ENCODE data around the gene SPATA19. TPM values are rescaled to one million over a fixed set of nuclear protein-coding genes. Genes with fewer than 3 reads are reported as not detected.
A peak's percentile ranks its signal among the peaks of the same experiment; 100 is the strongest.

The SPATA19 gene
- total and polyA plus RNA-seq, 2 experiments from 2014 or later = not detected

DNA sequence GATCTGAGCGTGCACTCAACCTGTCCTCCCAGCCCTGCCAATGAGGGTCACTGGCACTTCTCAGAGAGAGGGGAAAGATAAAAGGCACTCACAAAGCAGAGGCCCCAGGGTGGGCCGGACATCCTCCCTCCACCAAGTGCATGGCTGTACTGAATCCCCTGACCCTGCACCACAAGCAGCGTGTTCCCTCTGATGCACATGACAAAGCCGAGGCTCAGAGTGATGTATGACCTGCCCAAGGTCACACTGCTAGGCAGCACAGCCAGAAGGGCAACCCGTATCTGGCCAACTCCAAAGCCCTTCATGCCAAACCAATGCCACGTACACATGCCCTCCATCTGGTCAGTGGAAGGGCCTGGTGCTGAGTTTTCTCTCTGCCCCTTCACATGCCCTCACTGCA is 22.1 kb downstream of the SPATA19 start:
- H3K27ac ChIP-seq = no peak overlapping the region
- H3K27me3 ChIP-seq = peaks cover 6% of the 10 kb centered on the region
- TF ChIP-seq, protein P1, sequence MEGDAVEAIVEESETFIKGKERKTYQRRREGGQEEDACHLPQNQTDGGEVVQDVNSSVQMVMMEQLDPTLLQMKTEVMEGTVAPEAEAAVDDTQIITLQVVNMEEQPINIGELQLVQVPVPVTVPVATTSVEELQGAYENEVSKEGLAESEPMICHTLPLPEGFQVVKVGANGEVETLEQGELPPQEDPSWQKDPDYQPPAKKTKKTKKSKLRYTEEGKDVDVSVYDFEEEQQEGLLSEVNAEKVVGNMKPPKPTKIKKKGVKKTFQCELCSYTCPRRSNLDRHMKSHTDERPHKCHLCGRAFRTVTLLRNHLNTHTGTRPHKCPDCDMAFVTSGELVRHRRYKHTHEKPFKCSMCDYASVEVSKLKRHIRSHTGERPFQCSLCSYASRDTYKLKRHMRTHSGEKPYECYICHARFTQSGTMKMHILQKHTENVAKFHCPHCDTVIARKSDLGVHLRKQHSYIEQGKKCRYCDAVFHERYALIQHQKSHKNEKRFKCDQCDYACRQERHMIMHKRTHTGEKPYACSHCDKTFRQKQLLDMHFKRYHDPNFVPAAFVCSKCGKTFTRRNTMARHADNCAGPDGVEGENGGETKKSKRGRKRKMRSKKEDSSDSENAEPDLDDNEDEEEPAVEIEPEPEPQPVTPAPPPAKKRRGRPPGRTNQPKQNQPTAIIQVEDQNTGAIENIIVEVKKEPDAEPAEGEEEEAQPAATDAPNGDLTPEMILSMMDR (IDR thresholded peaks at IDR 0.05; ENCODE audit: low read depth, low read length) = no peak

DNA sequence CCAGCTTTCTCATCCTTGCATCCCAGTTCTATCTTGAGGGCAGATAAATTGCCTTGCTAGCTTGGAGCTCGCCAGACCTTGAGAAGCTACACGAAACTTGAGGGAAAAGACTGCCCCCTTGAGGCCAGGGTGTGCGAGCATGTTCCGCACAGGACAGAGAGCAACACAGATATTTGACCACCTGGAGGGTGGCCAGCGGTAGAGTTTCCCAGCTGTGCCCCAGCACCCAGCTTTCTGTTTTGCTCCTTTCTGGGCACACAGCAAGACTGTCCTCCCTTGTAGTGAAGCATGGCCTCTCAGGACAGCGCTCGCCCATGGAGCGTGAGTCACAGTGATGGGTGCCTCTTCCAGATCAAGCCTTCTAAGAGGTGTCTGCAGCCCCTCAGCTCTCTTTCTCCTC is 23.5 kb downstream of the SPATA19 start:
- TF ChIP-seq, protein P1 (IDR thresholded peaks at IDR 0.05; ENCODE audit: low read depth, low read length) = peak; percentile 58
- H3K36me3 ChIP-seq = no peaks in the 10 kb centered on the region

More for the DNA sequence above, 22.1 kb downstream of the SPATA19 start:
- H3K36me3 ChIP-seq = no peaks in the 10 kb centered on the region
- no peaks in the 10 kb centered on the region for H3K4me1 ChIP-seq (ENCODE audit: low read depth)
- H3K9me3 ChIP-seq (ENCODE audit: low read depth) = no peaks in the 10 kb centered on the region
- no peak overlapping the region for H3K4me3 ChIP-seq
- no peak for DNase-seq (ENCODE audit: low read depth in 1 of 2, low spot score in 1 of 2)

DNA sequence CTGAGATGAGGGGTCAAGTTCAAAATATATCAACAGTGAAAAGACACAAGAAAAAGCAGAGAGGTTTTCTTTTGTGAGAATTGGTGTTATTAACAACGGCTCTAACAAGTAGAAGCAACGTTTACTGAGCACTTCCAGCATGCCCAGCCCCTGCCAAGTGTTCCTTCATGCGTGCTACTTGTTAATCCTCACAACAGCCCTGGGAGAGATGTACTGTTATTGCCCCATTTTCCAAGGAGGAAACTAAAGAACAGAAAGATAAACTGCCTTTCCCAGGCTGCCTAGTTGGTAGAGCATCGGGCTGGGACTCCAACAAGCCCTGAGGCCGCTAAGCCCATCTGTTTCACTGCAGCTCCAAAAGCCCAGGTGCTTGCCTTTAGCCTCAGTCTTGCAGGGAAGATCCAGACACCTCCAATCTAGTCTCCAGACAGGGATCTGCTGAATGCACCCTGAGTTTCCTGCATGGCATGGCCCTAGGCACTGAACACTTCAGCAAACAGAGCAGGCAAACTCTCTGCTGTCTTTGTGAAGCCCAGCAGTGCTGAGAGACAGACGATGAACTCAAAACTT is 25.5 kb downstream of the SPATA19 start:
- DNase-seq (ENCODE audit: low read depth in 1 of 2, low spot score in 1 of 2) = no peak

More for the DNA sequence above, 23.5 kb downstream of the SPATA19 start:
- H3K27ac ChIP-seq = no peak overlapping the region
- H3K9me3 ChIP-seq (ENCODE audit: low read depth) = no peaks in the 10 kb centered on the region
- H3K27me3 ChIP-seq = peaks cover 6% of the 10 kb centered on the region
- DNase-seq (ENCODE audit: low read depth in 1 of 2, low spot score in 1 of 2) = peak; percentile 57 to 87
- no peaks in the 10 kb centered on the region for H3K4me1 ChIP-seq (ENCODE audit: low read depth)
- H3K4me3 ChIP-seq = no peak overlapping the region

DNA sequence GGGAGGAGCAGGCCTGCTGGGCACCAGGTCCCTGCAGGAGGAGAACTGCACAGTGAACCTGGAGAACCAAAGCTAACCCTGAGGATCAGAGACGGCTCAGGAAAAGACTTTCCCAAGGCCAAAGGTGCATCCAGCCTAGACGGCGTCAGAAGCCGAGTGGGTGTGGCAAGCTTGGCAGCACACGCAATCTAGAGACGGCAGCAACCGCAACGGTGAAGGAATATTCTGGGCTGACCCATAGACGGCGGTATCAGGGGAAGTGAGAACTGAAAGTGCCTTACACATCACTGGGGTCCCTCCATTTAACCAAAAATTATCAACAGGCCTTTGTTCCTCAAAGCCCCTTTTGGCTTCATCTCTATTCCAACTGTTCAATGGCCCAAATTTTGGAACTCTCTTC is 26.2 kb downstream of the SPATA19 start:
- Histone ChIP-seq H3K4me3 (no peak overlapping the region), H3K27ac (no peak overlapping the region), H3K36me3 (no peaks in the 10 kb centered on the region), H3K9me3 (ENCODE audit: low read depth) (no peaks in the 10 kb centered on the region), H3K27me3 (peaks cover 3% of the 10 kb centered on the region), H3K4me1 (ENCODE audit: low read depth) (no peaks in the 10 kb centered on the region)
- TF ChIP-seq, protein P1 (IDR thresholded peaks at IDR 0.05; ENCODE audit: low read depth, low read length) = no peak
- DNase-seq (ENCODE audit: low read depth in 1 of 2, low spot score in 1 of 2) = no peak

More for the DNA sequence above, 25.5 kb downstream of the SPATA19 start:
- Histone ChIP-seq H3K4me3 (no peak overlapping the region), H3K27ac (no peak overlapping the region), H3K36me3 (no peaks in the 10 kb centered on the region), H3K27me3 (peaks cover 5% of the 10 kb centered on the region), H3K4me1 (ENCODE audit: low read depth) (no peaks in the 10 kb centered on the region), H3K9me3 (ENCODE audit: low read depth) (no peaks in the 10 kb centered on the region)
- TF ChIP-seq, protein P1 (IDR thresholded peaks at IDR 0.05; ENCODE audit: low read depth, low read length) = no peak

DNA sequence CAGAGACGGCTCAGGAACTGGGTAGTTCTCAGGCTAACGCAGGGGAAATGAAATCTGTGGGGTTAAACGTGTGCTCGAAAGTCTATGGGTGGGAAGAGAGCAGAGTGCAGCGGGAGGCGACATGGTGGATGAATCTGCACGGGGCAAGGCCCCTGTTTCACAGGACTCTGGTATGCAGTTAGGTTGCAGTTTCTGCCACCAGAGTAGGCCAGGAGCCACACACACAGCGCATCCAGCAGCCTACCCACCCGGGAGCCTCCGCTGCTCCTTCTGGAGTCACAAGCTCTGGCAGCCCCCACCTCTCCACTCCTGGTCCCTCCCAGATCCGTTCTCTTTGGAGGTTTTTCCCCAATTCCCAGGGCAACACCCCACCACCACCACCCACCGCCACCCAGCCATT is 27.0 kb downstream of the SPATA19 start:
- TF ChIP-seq, protein P1 (IDR thresholded peaks at IDR 0.05; ENCODE audit: low read depth, low read length) = no peak
- DNase-seq (ENCODE audit: low read depth in 1 of 2, low spot score in 1 of 2) = no peak
- no peak overlapping the region for H3K4me3 ChIP-seq
- H3K36me3 ChIP-seq = no peaks in the 10 kb centered on the region
- no peaks in the 10 kb centered on the region for H3K4me1 ChIP-seq (ENCODE audit: low read depth)
- H3K9me3 ChIP-seq (ENCODE audit: low read depth) = no peaks in the 10 kb centered on the region
- H3K27ac ChIP-seq = no peak overlapping the region
- peaks cover 3% of the 10 kb centered on the region for H3K27me3 ChIP-seq

Measured in cardiac muscle cell (in vitro differentiated cells and primary cell).